H9 (cell line): ENCODE measurements around the gene MRPL37. TPM values are rescaled to one million over a fixed set of nuclear protein-coding genes. Genes with fewer than 3 reads are reported as not detected.
A peak's percentile ranks its signal among the peaks of the same experiment; 100 is the strongest.

ENCODE experiments used
- DNase-seq: peaks from one replicate; pipeline ENCODE4 v3.0.0-alpha.2; 2017
- H2AFZ ChIP-seq: one replicate; pipeline ENCODE4 v1.6.1; 2013; ENCODE audit warnings: mild to moderate bottlenecking, low read length, control low read depth, moderate library complexity
- H2AK5ac ChIP-seq: 2 replicates; pipeline ENCODE4 v1.6.1; 2013; ENCODE audit warnings: low read length, control low read depth, mixed read lengths; ENCODE audit not compliant: insufficient read length
- H2BK120ac ChIP-seq: one replicate; pipeline ENCODE4 v1.6.1; 2013; ENCODE audit warnings: low read depth, mild to moderate bottlenecking, low read length, control low read depth, inconsistent platforms; ENCODE audit not compliant: poor library complexity, severe bottlenecking
- H2BK12ac ChIP-seq: 2 replicates; pipeline ENCODE4 v1.6.1; 2013; ENCODE audit warnings: low read length, control low read depth, mixed read lengths, low read depth; ENCODE audit not compliant: insufficient read length
- H2BK15ac ChIP-seq: 2 replicates; pipeline ENCODE4 v1.6.1; 2013; ENCODE audit warnings: low read depth, low read length, control low read depth
- H2BK20ac ChIP-seq: one replicate; pipeline ENCODE4 v1.6.1; 2013; ENCODE audit warnings: low read depth, mild to moderate bottlenecking, low read length, control low read depth, inconsistent platforms; ENCODE audit not compliant: poor library complexity, severe bottlenecking
- H2BK5ac ChIP-seq: 2 replicates; pipeline ENCODE4 v1.6.1; 2013; ENCODE audit warnings: low read length, control low read depth, mixed read lengths; ENCODE audit not compliant: insufficient read length
- H3K14ac ChIP-seq: 2 replicates; pipeline ENCODE4 v1.6.1; 2013; ENCODE audit warnings: low read length, control low read depth; ENCODE audit not compliant: insufficient read depth
- H3K18ac ChIP-seq: 2 replicates; pipeline ENCODE4 v1.6.1; 2013; ENCODE audit warnings: low read depth, mild to moderate bottlenecking, mixed read lengths, low read length, control low read depth; ENCODE audit not compliant: insufficient read length
- H3K23ac ChIP-seq: 2 replicates; pipeline ENCODE4 v1.6.1; 2013; ENCODE audit warnings: low read length, control low read depth, mixed read lengths, low read depth; ENCODE audit not compliant: insufficient read length
- H3K23me2 ChIP-seq: 2 replicates; pipeline ENCODE4 v1.6.1; 2013; ENCODE audit warnings: low read depth, mild to moderate bottlenecking, mixed read lengths, low read length, control low read depth; ENCODE audit not compliant: insufficient read length, poor library complexity, severe bottlenecking
- H3K27ac ChIP-seq: 2 replicates; pipeline ENCODE4 v1.5.1; 2013; ENCODE audit warnings: low read length, control low read depth, mixed read lengths, low read depth; ENCODE audit not compliant: insufficient read length
- H3K27me3 ChIP-seq: 2 replicates; pipeline ENCODE4 v1.6.1; 2013; ENCODE audit warnings: low read length, control low read depth, inconsistent platforms; ENCODE audit not compliant: insufficient read depth
- H3K4ac ChIP-seq: 2 replicates; pipeline ENCODE4 v1.6.1; 2013; ENCODE audit warnings: low read depth, mild to moderate bottlenecking, control low read depth, inconsistent platforms, low read length, moderate library complexity
- H3K4me1 ChIP-seq: 2 replicates; pipeline ENCODE4 v1.6.1; 2013; ENCODE audit warnings: low read length, control low read depth, inconsistent platforms; ENCODE audit not compliant: insufficient read depth
- H3K4me2 ChIP-seq: 2 replicates; pipeline ENCODE4 v1.6.1; 2013; ENCODE audit warnings: low read length, control low read depth, mixed read lengths; ENCODE audit not compliant: insufficient read length, insufficient read depth
- H3K56ac ChIP-seq: 2 replicates; pipeline ENCODE4 v1.6.1; 2013; ENCODE audit warnings: low read depth, mild to moderate bottlenecking, mixed read lengths, low read length, control low read depth; ENCODE audit not compliant: insufficient read length
- H3K79me1 ChIP-seq: 2 replicates; pipeline ENCODE4 v1.6.1; 2013; ENCODE audit warnings: low read depth, mild to moderate bottlenecking, moderate library complexity, low read length, control low read depth, inconsistent platforms; ENCODE audit not compliant: insufficient read depth, poor library complexity, severe bottlenecking
- H3K79me2 ChIP-seq: 2 replicates; pipeline ENCODE4 v1.6.1; 2013; ENCODE audit warnings: low read length, control low read depth, inconsistent platforms; ENCODE audit not compliant: insufficient read depth
- H3K9ac ChIP-seq: 2 replicates; pipeline ENCODE4 v1.6.1; 2013; ENCODE audit warnings: low read length, control low read depth, mixed read lengths; ENCODE audit not compliant: insufficient read length; ENCODE audit errors: extremely low read depth
- H3K9me3 ChIP-seq: one replicate; pipeline ENCODE4 v1.6.1; 2013; ENCODE audit warnings: low read depth, low read length, inconsistent platforms; ENCODE audit not compliant: control insufficient read depth
- H3T11ph ChIP-seq: one replicate; pipeline ENCODE4 v1.6.1; 2013; ENCODE audit warnings: mild to moderate bottlenecking, low read length, control low read depth, inconsistent platforms
- H4K20me1 ChIP-seq: one replicate; pipeline ENCODE4 v1.6.1; 2013; ENCODE audit not compliant: control insufficient read depth, insufficient read length, insufficient read depth
- H4K5ac ChIP-seq: 2 replicates; pipeline ENCODE4 v1.6.1; 2013; ENCODE audit warnings: low read depth, mild to moderate bottlenecking, mixed read lengths, low read length, control low read depth; ENCODE audit not compliant: insufficient read length
- H4K8ac ChIP-seq: replicated peaks from 2 replicates; pipeline ENCODE4 v1.6.1; 2013; ENCODE audit warnings: low read length, control low read depth, mixed read lengths, low read depth; ENCODE audit not compliant: insufficient read length
- H4K91ac ChIP-seq: 2 replicates; pipeline ENCODE4 v1.6.1; 2013; ENCODE audit warnings: low read depth, mild to moderate bottlenecking, moderate library complexity, mixed read lengths, low read length, control low read depth; ENCODE audit not compliant: insufficient read length
- H3K27ac Mint-ChIP-seq, 3 experiments: 2 replicates in 2 of 3; 3 replicates in 1 of 3; pipeline ENCODE4 v1.8.0; 2020 to 2021; ENCODE audit warnings: mixed read lengths in 3 of 3, mild to moderate bottlenecking in 1 of 3, moderate library complexity in 1 of 3
- H3K27me3 Mint-ChIP-seq: 2 replicates; pipeline ENCODE4 v1.8.0; 2021; ENCODE audit warnings: low read depth, mild to moderate bottlenecking, moderate library complexity, mixed read lengths
- H3K36me3 Mint-ChIP-seq, 3 experiments: 2 replicates in 2 of 3; 3 replicates in 1 of 3; pipeline ENCODE4 v1.8.0; 2020 to 2021; ENCODE audit warnings: low read depth in 3 of 3, mixed read lengths in 3 of 3; ENCODE audit not compliant: insufficient read depth in 1 of 3
- H3K4me1 Mint-ChIP-seq, 2 experiments: 2 replicates each; pipeline ENCODE4 v1.8.0; 2020; ENCODE audit warnings: mixed read lengths in 2 of 2
- H3K4me3 Mint-ChIP-seq, 2 experiments: 2 replicates in 1 of 2; 3 replicates in 1 of 2; pipeline ENCODE4 v1.8.0; 2020 to 2021; ENCODE audit warnings: mild to moderate bottlenecking in 2 of 2, mixed read lengths in 2 of 2, moderate library complexity in 1 of 2
- H3K9me3 Mint-ChIP-seq, 2 experiments: 2 replicates in 1 of 2; 3 replicates in 1 of 2; pipeline ENCODE4 v1.8.0; 2020; ENCODE audit warnings: mild to moderate bottlenecking in 2 of 2, mixed read lengths in 2 of 2, moderate library complexity in 1 of 2
- WGBS: extraction: QIAGEN DNeasy Blood & Tissue Kit; methylation state at CpG from one replicate; pipeline ENCODE4 v1.1.7; 2013; ENCODE audit warnings: missing lambda C conversion rate, low lambda C conversion rate, mixed read lengths; ENCODE audit not compliant: insufficient read length; ENCODE audit errors: extremely low coverage; 5-methylcytosine and 5-hydroxymethylcytosine counted together
- total RNA-seq: library from RNA; stranded (reverse); gene quantifications from 2 replicates; pipeline ENCODE4 v1.2.1, GENCODE V29; 2021
- TF ChIP-seq, protein P1 (sequence below): fragments of 200-600 bp; sonication (generic); conservative IDR thresholded peaks from 3 replicates; pipeline ENCODE4 v1.8.0; 2021; ENCODE audit warnings: antibody characterized with exemption, mild to moderate bottlenecking

MRPL37 gene
- total RNA-seq, 1 experiment from 2014 or later, result 123 TPM

DNA sequence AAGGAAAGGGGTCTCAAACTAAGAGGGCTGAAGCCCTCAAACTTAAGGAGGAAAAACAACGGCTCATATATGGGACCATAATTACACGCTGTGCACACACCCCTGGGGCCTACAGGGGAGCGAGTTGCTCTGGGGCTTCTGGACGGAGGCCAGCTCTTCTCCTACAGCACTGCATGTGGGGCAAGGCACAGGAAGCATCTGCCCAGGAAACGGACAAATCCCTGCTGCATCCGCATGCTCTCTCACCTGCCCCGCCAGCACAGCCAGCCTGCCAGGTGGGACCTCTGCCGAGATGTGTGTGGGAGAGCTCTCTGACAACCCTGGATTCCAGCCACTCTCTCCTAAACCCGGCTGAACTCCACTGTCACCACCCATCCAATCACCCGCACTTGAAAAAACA is 54.1 kb downstream of the MRPL37 start:
- Histone ChIP-seq H3K4me1 (no peaks in the 10 kb centered on the region; the same call in 1 of the 2 replicates), H2BK120ac (no peak overlapping the region), H3K79me1 (no peaks in the 10 kb centered on the region), H3K18ac (no peak overlapping the region), H3K14ac (no peak overlapping the region), H4K8ac (no peak overlapping the region), H2AK5ac (no peak overlapping the region), H3K4me2 (no peak overlapping the region), H2BK5ac (no peak overlapping the region), H2BK20ac (no peak overlapping the region), H3K4ac (no peak overlapping the region), H3K27ac (no peak overlapping the region), H4K20me1 (peaks cover 3% of the 10 kb centered on the region), H3K23me2 (no peaks in the 10 kb centered on the region), H2BK12ac (no peak overlapping the region), H3K23ac (no peak overlapping the region), H3K79me2 (no peaks in the 10 kb centered on the region), H4K5ac (no peak overlapping the region), H2AFZ (no peak overlapping the region), H3K9me3 (no peaks in the 10 kb centered on the region), H3T11ph (no peak overlapping the region), H3K56ac (no peak overlapping the region), H3K9ac (no peak overlapping the region), H4K91ac (no peak overlapping the region), H3K27me3 (no peaks in the 10 kb centered on the region), H2BK15ac (no peak overlapping the region)
- Mint-ChIP-seq H3K27ac (peak overlapping the region; percentile 32 to 93 (median 75); a peak in 6 of 7 replicates), H3K27me3 (no peaks in the 10 kb centered on the region), H3K4me3 (no peak overlapping the region), H3K9me3 (no peaks in the 10 kb centered on the region), H3K4me1 (peaks cover 32% of the 10 kb centered on the region in 2 experiments), H3K36me3 (peaks cover 3 to 26% (median 24%) of the 10 kb centered on the region in 3 experiments; a peak in 6 of 7 replicates)
- no CpG with 5 or more reads among the region's 10 CpGs for WGBS
- no peak for DNase-seq
- TF ChIP-seq, protein P1, sequence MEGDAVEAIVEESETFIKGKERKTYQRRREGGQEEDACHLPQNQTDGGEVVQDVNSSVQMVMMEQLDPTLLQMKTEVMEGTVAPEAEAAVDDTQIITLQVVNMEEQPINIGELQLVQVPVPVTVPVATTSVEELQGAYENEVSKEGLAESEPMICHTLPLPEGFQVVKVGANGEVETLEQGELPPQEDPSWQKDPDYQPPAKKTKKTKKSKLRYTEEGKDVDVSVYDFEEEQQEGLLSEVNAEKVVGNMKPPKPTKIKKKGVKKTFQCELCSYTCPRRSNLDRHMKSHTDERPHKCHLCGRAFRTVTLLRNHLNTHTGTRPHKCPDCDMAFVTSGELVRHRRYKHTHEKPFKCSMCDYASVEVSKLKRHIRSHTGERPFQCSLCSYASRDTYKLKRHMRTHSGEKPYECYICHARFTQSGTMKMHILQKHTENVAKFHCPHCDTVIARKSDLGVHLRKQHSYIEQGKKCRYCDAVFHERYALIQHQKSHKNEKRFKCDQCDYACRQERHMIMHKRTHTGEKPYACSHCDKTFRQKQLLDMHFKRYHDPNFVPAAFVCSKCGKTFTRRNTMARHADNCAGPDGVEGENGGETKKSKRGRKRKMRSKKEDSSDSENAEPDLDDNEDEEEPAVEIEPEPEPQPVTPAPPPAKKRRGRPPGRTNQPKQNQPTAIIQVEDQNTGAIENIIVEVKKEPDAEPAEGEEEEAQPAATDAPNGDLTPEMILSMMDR, result no peak
